ENCODE data around the gene MRPL49.
"Not testable (repeated sequence)": the region's sequence is repeated elsewhere in the genome, so short reads cannot be mapped to it uniquely, and the experiment has no call there.

MRPL49 gene

DNA sequence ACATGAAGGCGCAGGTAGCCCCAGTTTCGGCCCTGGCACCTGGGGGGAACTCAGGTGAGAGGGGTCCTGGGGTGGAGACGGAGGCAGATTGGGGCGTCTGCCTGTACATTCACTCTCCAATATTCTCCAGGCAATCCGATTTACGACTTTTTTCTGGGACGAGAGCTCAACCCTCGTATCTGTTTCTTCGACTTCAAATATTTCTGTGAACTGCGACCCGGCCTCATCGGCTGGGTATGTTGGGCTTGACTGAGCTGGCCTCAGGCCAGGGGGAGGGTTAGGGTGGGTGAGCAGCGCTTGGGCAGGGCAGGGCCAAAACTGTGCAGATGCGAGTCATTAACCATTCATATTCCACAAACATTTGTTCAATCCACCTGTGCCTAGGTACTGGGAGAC lies 8.8 kb upstream of the MRPL49 start:
- peak; percentile 40 for FAIRE-seq
- DNase-seq (ENCODE audit: insufficient read length) = no peak
- TF ChIP-seq TAF1 (IDR thresholded peaks at IDR 0.05; ENCODE audit: borderline replicate concordance, low read depth, low read length) = no peak
- no peak for TF ChIP-seq POLR2A (IDR thresholded peaks at IDR 0.05; ENCODE audit: low read depth, low read length)
- TF ChIP-seq POLR2AphosphoS5 (IDR thresholded peaks at IDR 0.05; ENCODE audit: low read depth, low read length) = no peak

DNA sequence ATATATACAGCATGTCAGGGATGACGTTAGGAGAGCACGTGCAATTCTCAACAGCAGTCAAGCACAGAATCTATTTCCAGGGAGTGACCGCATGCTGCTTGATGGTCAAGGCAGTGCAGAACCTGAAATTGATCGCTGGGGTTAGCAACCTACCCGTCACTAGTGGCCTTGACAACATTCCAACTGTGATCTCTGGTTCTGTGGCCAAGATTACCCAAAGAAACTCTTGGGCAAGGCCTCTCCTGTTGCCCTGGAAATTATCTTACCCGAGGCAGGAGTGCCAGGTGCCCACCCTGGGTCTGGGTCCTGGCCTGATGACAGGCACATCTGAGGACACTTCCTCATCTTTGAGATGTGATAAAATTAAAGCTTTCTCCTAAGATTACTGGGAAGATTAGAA lies 8.3 kb upstream of the MRPL49 start:
- FAIRE-seq = peak; percentile 17

DNA sequence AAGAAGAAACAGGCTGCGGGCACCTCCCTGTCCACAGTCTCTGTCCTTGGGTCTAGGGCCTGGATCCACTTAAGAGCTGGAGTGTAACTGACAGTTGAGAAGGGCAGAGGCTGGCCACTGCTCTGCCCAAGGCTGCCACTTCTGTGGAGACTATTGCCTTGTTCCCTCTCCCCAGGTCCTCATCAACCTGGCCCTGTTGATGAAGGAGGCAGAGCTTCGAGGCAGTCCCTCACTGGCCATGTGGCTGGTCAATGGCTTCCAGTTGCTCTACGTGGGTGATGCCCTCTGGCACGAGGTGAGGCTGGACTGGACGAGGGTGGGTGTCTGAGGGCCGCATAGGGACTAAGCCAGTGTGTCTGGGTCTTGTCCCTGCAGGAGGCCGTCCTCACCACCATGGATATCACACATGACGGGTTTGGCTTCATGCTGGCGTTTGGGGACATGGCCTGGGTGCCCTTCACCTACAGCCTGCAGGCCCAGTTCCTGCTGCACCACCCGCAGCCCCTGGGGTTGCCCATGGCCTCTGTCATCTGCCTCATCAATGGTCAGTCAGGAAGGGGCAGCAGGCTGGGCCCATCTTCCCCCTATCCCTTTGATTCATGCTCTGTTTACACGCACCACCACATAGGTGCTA lies 7.5 kb upstream of the MRPL49 start:
- no peak for FAIRE-seq
- TF ChIP-seq TAF1 (IDR thresholded peaks at IDR 0.05; ENCODE audit: borderline replicate concordance, low read depth, low read length) (no peak), POLR2AphosphoS5 (IDR thresholded peaks at IDR 0.05; ENCODE audit: low read depth, low read length) (no peak), POLR2A (IDR thresholded peaks at IDR 0.05; ENCODE audit: low read depth, low read length) (no peak; the same call in 1 of the 2 replicates)
- no peak for DNase-seq (ENCODE audit: insufficient read length)

More for the DNA sequence above, 8.3 kb upstream of the MRPL49 start:
- DNase-seq (ENCODE audit: insufficient read length) = no peak
- TF ChIP-seq TAF1 (IDR thresholded peaks at IDR 0.05; ENCODE audit: borderline replicate concordance, low read depth, low read length) = no peak
- TF ChIP-seq POLR2A (IDR thresholded peaks at IDR 0.05; ENCODE audit: low read depth, low read length) = no peak
- TF ChIP-seq POLR2AphosphoS5 (IDR thresholded peaks at IDR 0.05; ENCODE audit: low read depth, low read length) = no peak

DNA sequence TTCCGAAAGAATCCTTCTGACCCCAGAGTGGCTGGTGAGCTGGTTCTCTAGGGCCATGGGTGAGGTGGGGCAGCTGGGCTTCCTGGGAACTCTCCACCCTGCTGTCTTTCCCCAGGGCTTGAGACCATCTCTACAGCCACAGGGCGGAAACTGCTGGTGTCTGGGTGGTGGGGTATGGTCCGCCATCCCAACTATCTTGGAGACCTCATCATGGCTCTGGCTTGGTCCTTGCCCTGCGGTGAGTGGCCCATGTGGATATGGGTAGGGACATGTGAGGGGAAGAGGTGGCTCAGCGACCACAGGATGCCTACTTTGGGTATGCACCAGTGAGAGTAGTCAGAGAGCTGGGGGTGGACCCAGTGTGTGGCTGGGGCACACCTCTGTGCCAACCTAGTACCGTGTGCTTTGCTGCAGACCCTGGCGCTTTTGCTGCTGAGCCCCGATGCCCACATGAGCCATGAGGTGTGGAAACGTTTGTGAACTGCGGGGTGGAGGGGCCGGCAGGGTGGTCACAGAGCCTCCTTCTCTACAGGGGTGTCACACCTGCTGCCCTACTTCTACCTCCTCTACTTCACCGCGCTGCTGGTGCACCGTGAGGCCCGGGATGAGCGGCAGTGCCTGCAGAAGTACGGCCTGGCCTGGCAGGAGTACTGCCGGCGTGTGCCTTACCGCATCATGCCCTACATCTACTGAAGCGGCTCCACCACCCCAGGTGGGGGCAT lies 6.6 kb upstream of the MRPL49 start:
- TF ChIP-seq POLR2AphosphoS5 (IDR thresholded peaks at IDR 0.05; ENCODE audit: low read depth, low read length) = no peak; the same call in 1 of the 2 replicates
- TF ChIP-seq TAF1 (IDR thresholded peaks at IDR 0.05; ENCODE audit: borderline replicate concordance, low read depth, low read length) = no peak
- TF ChIP-seq POLR2A (IDR thresholded peaks at IDR 0.05; ENCODE audit: low read depth, low read length) = peak; percentile 62; the same call in 1 of the 2 replicates
- FAIRE-seq = no peak
- no peak for DNase-seq (ENCODE audit: insufficient read length)

DNA sequence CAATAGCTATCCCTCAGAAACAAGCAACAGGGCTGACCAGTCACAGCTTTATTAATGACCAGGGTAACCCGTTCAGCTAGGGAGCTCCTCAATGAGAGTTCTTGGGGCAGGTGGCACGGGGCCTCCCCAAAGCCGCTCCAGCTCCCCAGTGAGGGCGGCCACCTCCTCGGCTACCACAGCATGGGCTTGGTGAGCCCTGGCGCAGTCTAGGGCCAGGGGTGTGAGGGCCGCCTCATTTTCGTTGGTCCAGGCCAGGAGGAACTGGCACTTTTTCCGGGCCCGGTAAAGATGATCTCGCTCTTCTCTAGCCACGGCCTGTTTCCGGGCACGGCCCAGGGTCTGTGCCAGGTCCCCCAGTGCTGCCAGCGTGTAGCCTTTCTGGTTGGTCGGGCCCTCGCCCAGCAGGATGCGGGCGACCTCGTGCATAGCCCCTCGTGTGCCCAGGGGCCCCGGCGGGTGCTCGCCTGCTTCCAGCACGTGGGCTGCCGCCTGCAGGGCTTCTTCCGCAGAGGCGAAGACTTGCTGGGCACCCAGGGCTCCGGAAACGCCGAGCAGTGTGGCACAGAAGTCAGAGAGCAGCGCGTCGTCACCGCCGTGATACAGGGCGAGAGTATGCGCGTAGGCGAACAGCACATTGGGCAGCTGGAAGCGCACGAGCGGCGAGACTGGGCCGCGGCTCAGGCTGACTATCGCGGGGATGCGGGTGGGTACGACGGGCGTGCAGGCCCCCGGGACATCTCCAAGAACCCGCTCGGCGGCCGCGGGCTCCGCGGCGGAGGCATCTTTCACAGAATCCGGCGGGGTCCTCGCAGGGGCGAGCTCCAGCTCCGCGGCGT lies 5.5 kb upstream of the MRPL49 start:
- TF ChIP-seq TAF1 (IDR thresholded peaks at IDR 0.05; ENCODE audit: borderline replicate concordance, low read depth, low read length) (no peak), POLR2A (IDR thresholded peaks at IDR 0.05; ENCODE audit: low read depth, low read length) (no peak), POLR2AphosphoS5 (IDR thresholded peaks at IDR 0.05; ENCODE audit: low read depth, low read length) (no peak; the same call in 1 of the 2 replicates)
- FAIRE-seq (no peak), DNase-seq (ENCODE audit: insufficient read length) (no peak)

DNA sequence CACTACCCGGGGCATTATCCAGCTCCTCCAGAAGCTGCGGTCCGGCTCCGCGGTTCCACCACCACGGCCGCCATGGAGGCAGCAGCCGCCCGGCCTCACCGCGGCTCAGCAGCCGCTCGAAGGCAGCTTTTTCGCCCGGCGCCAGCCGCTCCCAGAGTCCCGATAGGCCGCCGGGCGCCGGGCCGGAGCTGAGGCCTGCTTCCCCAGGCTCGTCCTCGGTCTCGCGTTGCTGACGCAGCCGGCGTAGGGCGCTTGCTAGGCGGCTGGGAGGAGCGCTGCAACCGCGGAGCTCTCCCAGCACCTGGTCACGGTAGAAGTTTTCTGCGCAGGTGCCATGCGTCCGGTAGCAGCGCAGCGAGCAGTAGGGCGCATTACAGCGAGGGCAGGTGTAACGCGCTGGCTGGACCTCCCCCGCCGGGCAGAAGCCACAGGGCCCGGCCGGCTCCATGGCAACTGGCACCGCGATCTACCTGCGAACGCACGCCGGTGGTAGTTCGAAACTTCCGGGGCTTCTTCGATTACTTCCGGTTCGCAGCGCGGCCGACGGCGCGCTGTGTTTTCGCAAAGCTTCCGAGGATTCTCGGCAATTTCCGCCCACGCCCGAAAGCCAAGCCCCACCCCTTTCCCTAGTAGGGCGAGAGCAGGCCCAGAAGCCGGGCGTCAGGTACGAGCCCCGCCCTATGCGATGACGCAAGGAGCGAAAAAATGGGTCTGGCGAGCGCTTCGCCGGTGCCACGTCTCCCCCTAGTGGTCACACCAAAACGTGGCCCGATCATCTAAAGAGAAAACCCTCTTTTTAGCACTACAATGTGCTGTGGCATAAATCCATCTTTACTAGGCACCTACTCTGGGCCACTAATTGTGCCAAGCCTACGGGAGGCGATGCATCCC lies 4.7 kb upstream of the MRPL49 start, which contains the start of gene ZNHIT2:
Gene ZNHIT2, minus strand, starts transcription at position 496 of the 891 bp plus-strand sequence. Its CDS starts 48 bp downstream, at position 448.
- peak; percentile 96 for TF ChIP-seq POLR2AphosphoS5 (IDR thresholded peaks at IDR 0.05; ENCODE audit: low read depth, low read length)
- TF ChIP-seq TAF1 (IDR thresholded peaks at IDR 0.05; ENCODE audit: borderline replicate concordance, low read depth, low read length) = peak; percentile 63
- peak; percentile 93 for TF ChIP-seq POLR2A (IDR thresholded peaks at IDR 0.05; ENCODE audit: low read depth, low read length)
- DNase-seq (ENCODE audit: insufficient read length) (peak; percentile 83), FAIRE-seq (peak; percentile 100)

DNA sequence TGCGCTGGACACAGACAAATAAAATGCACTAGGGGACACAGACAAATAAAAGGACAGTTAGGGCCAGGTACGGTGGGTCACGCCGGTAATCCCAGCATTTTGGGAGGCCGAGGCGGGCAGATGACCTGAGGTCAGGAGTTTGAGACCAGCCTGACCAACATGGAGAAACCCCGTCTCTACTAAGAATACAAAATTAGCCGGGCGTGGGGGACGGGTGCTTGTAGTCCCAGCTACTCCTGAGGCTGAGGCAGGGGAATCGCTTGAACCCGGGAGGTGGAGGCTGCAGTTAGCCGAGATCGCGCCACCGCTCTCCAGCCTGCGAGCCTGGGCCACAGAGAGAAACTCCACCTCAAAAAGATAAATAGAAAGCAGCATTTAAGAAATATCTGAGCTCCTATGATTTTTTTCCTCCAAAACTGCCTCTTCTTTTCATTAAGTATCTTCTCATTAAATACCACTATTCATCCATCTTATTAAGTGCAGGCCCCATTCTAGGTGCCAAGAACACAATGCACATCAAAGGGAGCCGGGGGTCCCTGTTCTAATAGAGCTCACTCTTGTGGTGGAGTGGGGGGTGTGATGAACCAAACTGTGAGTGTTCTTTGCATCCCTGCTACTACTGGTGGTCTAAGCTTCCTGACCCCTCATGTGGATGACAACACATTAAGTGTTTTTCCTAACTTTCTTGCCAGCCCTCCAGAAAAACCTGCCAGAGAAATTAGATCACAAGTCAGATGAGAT lies 3.9 kb upstream of the MRPL49 start:
- TF ChIP-seq POLR2AphosphoS5 (IDR thresholded peaks at IDR 0.05; ENCODE audit: low read depth, low read length) (no peak; the same call in 1 of the 2 replicates), TAF1 (IDR thresholded peaks at IDR 0.05; ENCODE audit: borderline replicate concordance, low read depth, low read length) (no peak), POLR2A (IDR thresholded peaks at IDR 0.05; ENCODE audit: low read depth, low read length) (no peak)
- FAIRE-seq = no peak
- no peak for DNase-seq (ENCODE audit: insufficient read length)

DNA sequence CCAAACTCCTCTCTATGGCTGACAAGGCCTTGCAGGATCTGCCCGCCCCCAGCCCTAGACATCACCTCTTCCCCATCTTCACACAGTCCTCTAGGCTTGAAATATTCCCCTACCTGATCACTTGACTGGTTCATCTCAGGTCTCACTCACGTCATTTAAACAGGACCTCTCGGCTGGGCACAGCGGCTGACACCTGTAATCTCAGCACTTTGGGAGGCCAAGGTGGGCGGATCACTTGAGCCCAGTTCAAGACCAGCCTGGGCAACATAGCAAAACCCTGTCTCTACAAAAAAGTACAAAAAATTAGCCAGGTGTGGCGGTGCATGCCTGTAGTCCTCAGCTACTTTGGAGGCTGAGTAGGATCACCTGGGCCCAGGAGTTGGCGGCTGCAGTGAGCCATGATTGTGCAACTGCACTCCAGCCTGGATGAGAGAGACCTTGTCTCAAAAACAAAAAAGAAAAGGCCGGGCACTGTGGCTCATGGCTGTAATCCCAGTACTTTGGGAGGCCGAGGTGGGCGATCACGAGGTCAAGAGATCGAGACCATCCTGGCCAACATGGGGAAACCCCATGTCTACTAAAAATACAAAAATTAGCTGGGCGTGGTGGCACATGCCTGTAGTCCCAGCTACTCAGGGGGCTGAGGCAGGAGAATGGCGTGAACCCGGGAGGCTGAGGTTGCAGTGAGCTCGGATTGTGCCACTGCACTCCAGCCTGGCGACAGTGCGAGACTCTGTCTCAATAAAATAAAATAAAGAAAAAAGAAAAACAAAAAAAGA lies 3.0 kb upstream of the MRPL49 start:
- not testable (repeated sequence) for DNase-seq (ENCODE audit: insufficient read length); FAIRE-seq

DNA sequence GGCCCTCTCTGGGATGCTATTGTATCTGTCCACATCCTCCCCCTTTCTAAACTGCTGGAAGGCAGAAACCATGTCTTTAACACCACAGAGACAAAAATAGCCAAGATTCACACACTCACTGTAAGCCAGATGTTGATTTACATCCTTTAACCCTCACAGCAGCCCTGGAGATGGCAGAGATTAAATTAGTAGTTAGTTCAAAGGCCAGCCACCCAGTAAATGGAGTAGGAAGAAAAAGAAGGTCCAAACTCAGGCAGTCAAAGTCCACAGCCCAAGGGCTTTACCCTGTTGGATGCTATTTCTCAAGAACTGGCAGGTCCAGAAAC lies 2.5 kb upstream of the MRPL49 start:
- no peak for TF ChIP-seq POLR2AphosphoS5 (IDR thresholded peaks at IDR 0.05; ENCODE audit: low read depth, low read length)
- TF ChIP-seq POLR2A (IDR thresholded peaks at IDR 0.05; ENCODE audit: low read depth, low read length) = no peak
- no peak for TF ChIP-seq TAF1 (IDR thresholded peaks at IDR 0.05; ENCODE audit: borderline replicate concordance, low read depth, low read length)
- no peak for FAIRE-seq
- no peak for DNase-seq (ENCODE audit: insufficient read length)

DNA sequence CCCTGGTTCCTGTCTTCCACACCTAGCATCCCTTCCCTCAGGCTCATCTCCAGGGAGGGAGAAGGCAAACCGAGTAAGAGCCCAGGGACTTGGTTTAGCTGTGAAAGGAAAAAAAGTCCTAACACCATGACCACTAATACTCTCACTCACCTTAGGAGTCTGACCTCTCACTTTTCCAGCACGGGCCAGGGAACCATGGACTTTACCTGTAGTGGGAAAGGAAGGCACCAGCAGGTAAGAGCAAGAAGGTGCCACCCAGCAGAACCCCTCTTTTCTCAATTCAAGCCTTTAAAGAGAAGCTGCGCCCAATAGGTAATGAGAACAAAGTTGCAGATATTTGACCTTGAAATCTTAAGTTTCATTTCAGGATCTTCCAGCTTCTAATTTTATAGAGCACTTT lies 1.3 kb upstream of the MRPL49 start:
- DNase-seq (ENCODE audit: insufficient read length) = no peak
- FAIRE-seq = no peak
- TF ChIP-seq POLR2AphosphoS5 (IDR thresholded peaks at IDR 0.05; ENCODE audit: low read depth, low read length) (no peak), POLR2A (IDR thresholded peaks at IDR 0.05; ENCODE audit: low read depth, low read length) (no peak), TAF1 (IDR thresholded peaks at IDR 0.05; ENCODE audit: borderline replicate concordance, low read depth, low read length) (no peak)

All from GM12892 (cell line).